Thymus (tissue), 11 donors: ENCODE measurements around the gene SGK1. TPM values are rescaled to one million over a fixed set of nuclear protein-coding genes. Genes with fewer than 3 reads are reported as not detected.
"Not testable (repeated sequence)": the region's sequence is repeated elsewhere in the genome, so short reads cannot be mapped to it uniquely, and the experiment has no call there.

Experiments
- DNase-seq, 9 donors: peaks; one replicate each; pipeline ENCODE4 v3.0.0-alpha.2; 2013; ENCODE audit warnings: low spot score in 9 of 9, low read depth in 6 of 9, missing footprints in 1 of 9
- H3K27ac ChIP-seq, 2 donors: one replicate each; pipeline ENCODE4 v1.5.1; 2013; ENCODE audit warnings: control low read depth in 1 of 2, low read depth in 1 of 2, low read length in 1 of 2, mild to moderate bottlenecking in 1 of 2, moderate library complexity in 1 of 2
- H3K27me3 ChIP-seq, 2 donors: one replicate each; pipeline ENCODE4 v1.5.1; 2013; ENCODE audit warnings: low read length in 1 of 2; ENCODE audit not compliant: control insufficient read depth in 2 of 2, insufficient read depth in 1 of 2
- H3K36me3 ChIP-seq, 2 donors: one replicate each; pipeline ENCODE4 v1.5.1; 2013; ENCODE audit warnings: low read length in 1 of 2, mild to moderate bottlenecking in 1 of 2, moderate library complexity in 1 of 2; ENCODE audit not compliant: control insufficient read depth in 2 of 2, insufficient read depth in 2 of 2
- H3K4me1 ChIP-seq, 2 donors: one replicate each; pipeline ENCODE4 v1.5.1; 2013; ENCODE audit warnings: low read length in 2 of 2; ENCODE audit not compliant: control insufficient read depth in 2 of 2, insufficient read depth in 2 of 2
- H3K4me3 ChIP-seq, 2 donors: one replicate each; pipeline ENCODE4 v1.5.1; 2013; ENCODE audit warnings: low read length in 2 of 2, control low read depth in 1 of 2, mild to moderate bottlenecking in 1 of 2
- H3K9me3 ChIP-seq, 2 donors: one replicate each; pipeline ENCODE4 v1.5.1; 2013; ENCODE audit warnings: low read length in 1 of 2, mild to moderate bottlenecking in 1 of 2; ENCODE audit not compliant: control insufficient read depth in 2 of 2, insufficient read depth in 1 of 2
- WGBS: extraction: QIAGEN DNeasy Blood & Tissue Kit; methylation state at CpG from one replicate; pipeline ENCODE4 v1.1.7; 2013; 5-methylcytosine and 5-hydroxymethylcytosine counted together
- polyA plus RNA-seq: library from polyadenylated mRNA; stranded (reverse); fragments of 200-250 nt; gene quantifications from one replicate; pipeline ENCODE4 v1.2.3, GENCODE V29; 2013
- total RNA-seq: library from RNA; stranded (reverse); fragments of 120-200 nt; gene quantifications from one replicate; pipeline ENCODE4 v1.2.4, GENCODE V29; 2013
- donor health status: healthy.

Gene SGK1
- total and polyA plus RNA-seq, 2 donors, result 44.8 to 183 TPM

DNA sequence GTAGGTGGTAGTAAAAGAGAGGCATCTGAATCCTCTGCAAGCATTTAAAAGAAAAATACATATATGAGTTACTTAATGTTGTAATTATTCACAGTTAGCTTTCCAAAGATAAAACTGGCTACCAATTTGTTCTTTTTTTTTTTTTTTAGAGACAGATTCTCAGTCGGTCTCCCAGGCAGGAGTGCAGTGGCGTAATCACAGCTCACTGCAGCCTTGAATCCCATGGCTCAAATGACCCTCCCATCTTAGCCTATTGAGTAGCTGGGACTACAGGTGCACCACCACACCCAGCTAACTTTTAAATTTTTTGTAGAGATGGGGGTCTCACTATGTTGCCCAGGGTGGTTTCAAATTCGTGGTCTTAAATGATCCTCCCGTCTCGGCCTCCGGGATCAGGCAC lies 36.5 kb downstream of the SGK1 start:
- H3K4me1 ChIP-seq, result peaks cover 6 to 11% of the 10 kb centered on the region in 2 donors
- H3K27me3 ChIP-seq, result no peaks in the 10 kb centered on the region
- over 99% methylated on average over 6 of the region's 6 CpGs for WGBS

DNA sequence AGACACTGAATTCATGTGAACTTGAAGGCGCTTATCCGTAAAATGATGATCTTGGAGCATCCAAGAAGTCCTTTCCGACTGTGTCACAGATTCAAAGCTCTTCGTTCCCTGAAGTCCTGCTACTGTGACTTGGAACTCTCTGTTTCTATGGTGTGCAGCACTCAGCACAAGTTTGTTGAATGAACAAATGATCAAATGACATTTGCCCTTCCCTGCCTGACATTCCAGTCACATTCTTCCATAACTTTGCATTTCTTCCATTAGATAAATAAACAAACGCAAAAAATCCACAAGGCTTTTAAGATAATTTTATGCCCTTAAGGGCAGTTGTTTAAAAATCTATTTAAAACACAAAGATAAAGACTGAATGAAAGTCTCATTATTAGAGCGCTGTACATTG lies 39.9 kb downstream of the SGK1 start:
- WGBS, result 98% methylated on average over 6 of the region's 6 CpGs
- Histone ChIP-seq H3K4me1 (peaks cover 6 to 13% of the 10 kb centered on the region in 2 donors), H3K27me3 (no peaks in the 10 kb centered on the region), H3K9me3 (no peaks in the 10 kb centered on the region), H3K27ac (no peak overlapping the region), H3K4me3 (no peak overlapping the region), H3K36me3 (no peaks in the 10 kb centered on the region)
- no peak for DNase-seq

More for the DNA sequence above, 36.5 kb downstream of the SGK1 start:
- Histone ChIP-seq H3K27ac (no peak overlapping the region), H3K9me3 (no peaks in the 10 kb centered on the region), H3K4me3 (no peak overlapping the region), H3K36me3 (no peaks in the 10 kb centered on the region)
- DNase-seq, result no peak

DNA sequence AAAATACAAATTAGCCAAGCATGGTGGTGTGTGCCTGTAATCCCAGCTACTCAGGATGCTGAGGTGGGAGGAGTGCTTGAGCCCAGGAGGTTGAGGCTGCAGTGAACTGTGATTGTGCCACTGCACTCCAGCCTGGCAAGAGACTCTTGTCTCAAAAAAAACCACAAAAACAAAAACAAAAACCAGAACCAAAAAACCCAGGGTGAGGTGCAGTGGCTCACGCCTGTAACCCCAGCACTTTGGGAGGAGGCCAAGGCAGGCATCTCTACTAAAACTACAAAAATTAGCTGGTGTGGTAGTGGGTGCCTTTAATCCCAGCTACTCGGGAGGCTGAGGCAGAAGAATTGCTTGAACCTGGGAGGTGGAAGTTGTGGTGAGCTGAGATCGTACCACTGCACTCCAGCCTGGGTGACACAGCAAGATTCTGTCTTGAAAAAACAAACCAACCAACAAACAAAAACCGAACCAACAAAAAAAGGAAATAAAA lies 41.0 kb downstream of the SGK1 start:
- 10% methylated on average over 4 of the region's 4 CpGs for WGBS
- DNase-seq, result peak in 1 of 9 donors; percentile 41

DNA sequence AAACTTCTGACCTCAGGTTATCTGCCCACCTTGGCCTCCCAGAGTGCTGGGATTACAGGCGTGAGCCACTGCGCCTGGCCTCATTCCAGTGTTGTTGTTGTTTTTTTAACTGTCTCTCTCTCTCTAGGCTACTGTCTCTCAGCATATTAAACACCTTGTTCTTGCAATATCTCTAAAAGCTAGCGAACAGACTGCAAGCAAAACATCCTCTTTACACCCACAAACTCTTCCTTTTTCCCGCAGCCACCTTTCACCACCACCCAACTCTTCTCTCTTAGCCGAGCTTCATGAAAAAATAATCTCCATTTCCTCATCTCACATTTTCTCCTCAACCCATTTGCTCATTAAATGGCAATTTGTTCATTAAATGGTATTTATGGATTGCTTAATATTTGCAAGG lies 45.5 kb downstream of the SGK1 start:
- Histone ChIP-seq H3K27me3 (no peaks in the 10 kb centered on the region), H3K4me1 (peaks cover 6 to 24% of the 10 kb centered on the region in 2 donors), H3K9me3 (no peaks in the 10 kb centered on the region), H3K4me3 (no peak overlapping the region), H3K27ac (peak overlapping the region in 1 of 2 donors; percentile 36), H3K36me3 (no peaks in the 10 kb centered on the region)
- peak in 2 of 9 donors; percentile 27 to 55 for DNase-seq
- 29% methylated on average over 5 of the region's 5 CpGs for WGBS

More for the DNA sequence above, 41.0 kb downstream of the SGK1 start:
- H3K27me3 ChIP-seq, H3K27ac ChIP-seq, H3K9me3 ChIP-seq, H3K4me3 ChIP-seq, H3K36me3 ChIP-seq: not testable (repeated sequence)
- peaks cover 6 to 21% of the 10 kb centered on the region in 2 donors for H3K4me1 ChIP-seq

DNA sequence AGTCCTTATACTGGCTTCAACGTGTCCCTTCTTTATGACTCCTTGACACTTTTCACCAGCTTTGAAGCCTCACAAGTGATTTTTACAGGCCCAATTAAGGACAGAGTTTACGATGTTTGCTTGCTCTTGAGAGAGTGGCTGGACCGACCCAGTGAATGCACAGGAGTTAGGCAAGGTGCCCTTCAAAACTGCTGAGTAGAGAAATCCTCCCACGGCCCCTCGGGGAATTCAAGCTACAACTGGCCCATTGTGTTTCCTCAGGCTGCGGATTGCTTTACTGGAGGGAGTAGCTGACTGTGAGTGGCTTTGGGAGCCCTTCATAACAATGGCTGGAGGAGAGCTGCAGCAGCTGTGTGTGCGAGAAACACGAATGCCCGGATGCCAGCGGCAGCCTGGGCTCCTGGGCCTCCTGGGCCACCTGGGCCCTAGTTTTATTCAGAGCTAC lies 50.0 kb downstream of the SGK1 start:
- H3K27me3 ChIP-seq, result no peaks in the 10 kb centered on the region
- no peak overlapping the region for H3K27ac ChIP-seq
- H3K9me3 ChIP-seq, result no peaks in the 10 kb centered on the region
- H3K4me1 ChIP-seq, result peaks cover 0 to 12% of the 10 kb centered on the region in 2 donors
- no peaks in the 10 kb centered on the region for H3K36me3 ChIP-seq
- DNase-seq, result no peak
- 95% methylated on average over 10 of the region's 10 CpGs for WGBS
- H3K4me3 ChIP-seq, result no peak overlapping the region

DNA sequence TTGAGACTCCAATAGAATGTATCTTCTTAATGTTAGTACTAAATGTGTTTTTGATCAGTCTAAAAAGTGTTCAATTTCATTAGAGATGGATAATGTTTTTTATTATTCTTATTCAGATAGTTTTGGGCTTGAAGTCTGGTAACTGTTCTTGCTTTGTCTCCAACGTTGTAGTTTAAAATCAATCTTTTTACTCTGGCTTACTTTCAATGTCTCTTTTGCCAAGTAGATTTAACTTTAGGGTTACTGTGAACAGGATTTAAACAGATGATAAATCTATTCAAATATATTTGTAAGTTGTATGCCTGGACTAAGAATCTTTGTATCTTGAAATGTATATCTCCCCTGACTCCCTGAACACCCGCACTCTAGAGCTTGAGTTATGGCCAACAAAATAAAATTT lies 51.1 kb downstream of the SGK1 start:
- no peaks in the 10 kb centered on the region for H3K9me3 ChIP-seq
- H3K36me3 ChIP-seq, result no peaks in the 10 kb centered on the region
- no peak overlapping the region for H3K27ac ChIP-seq
- 97% methylated on average over 2 of the region's 2 CpGs for WGBS
- DNase-seq, result no peak
- H3K4me1 ChIP-seq, result peaks cover 0 to 4% of the 10 kb centered on the region in 2 donors
- H3K4me3 ChIP-seq, result no peak overlapping the region
- H3K27me3 ChIP-seq, result no peaks in the 10 kb centered on the region

DNA sequence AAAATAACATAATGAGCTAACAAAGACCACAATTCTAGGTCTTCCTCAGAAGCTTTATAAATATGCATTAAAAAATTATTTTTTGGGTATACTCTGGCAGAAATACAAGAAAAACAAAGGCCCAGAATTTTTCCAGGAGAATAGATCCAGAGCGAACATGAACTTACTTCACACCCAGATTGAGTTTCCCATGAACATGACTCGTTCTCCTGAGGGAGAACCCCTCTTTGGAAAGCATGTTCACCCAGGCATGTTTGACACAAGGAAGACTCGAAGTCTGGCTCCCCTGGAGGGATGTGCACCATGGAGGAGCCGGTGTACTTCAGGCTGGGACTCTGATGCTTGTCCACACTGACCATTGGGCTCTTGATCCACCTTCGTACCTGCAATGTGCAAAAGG lies 56.1 kb downstream of the SGK1 start:
- Histone ChIP-seq H3K4me1 (no peaks in the 10 kb centered on the region), H3K36me3 (no peaks in the 10 kb centered on the region), H3K27ac (no peak overlapping the region), H3K9me3 (no peaks in the 10 kb centered on the region), H3K27me3 (no peaks in the 10 kb centered on the region), H3K4me3 (no peak overlapping the region)
- 95% methylated on average over 5 of the region's 5 CpGs for WGBS
- no peak for DNase-seq

DNA sequence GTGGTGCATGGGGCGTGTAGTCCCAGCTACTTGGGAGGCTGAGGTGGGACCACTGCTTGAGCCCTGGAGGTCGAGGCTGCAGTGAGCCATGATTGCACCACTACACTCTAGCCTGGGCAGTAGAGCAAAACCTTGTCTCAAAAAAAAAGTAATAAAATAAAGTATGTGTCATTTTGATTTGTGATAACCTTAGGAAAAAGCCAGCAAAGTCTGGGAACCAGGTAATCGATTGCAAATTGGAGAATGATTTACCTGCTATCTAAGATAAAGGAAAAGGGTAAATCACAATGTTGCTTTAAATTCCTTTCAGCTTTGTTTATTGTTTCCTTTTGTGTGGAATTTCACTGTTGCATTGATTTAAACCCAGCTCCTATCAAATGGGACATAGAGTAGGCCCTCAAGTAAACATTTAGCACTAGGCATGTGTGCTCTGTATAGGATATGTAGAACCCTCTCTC lies 59.0 kb downstream of the SGK1 start:
- no peak overlapping the region for H3K27ac ChIP-seq
- no peaks in the 10 kb centered on the region for H3K4me1 ChIP-seq
- no peaks in the 10 kb centered on the region for H3K36me3 ChIP-seq
- 99% methylated on average over 3 of the region's 3 CpGs for WGBS
- no peaks in the 10 kb centered on the region for H3K9me3 ChIP-seq
- no peak for DNase-seq
- no peaks in the 10 kb centered on the region for H3K27me3 ChIP-seq
- no peak overlapping the region for H3K4me3 ChIP-seq

DNA sequence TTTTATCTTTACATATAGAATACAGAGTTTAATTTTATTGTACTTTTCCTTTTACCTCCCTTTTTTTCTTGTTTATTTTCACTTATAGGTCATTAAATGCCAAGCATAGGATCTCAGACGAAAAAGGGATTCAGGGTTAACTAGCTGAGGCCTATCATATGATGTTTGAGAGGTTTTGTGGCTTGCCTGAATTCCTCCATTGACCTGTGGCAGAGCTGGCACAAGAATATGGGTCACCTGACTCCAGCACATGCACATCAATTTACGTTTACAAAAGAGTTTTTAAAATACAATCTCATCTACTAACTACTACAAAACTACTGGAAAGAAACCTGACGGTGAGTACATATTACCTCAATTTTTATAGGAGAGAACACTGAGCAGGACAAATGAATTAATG lies 60.4 kb downstream of the SGK1 start:
- Histone ChIP-seq H3K9me3 (no peaks in the 10 kb centered on the region), H3K27me3 (no peaks in the 10 kb centered on the region), H3K4me3 (no peak overlapping the region), H3K4me1 (no peaks in the 10 kb centered on the region), H3K27ac (no peak overlapping the region), H3K36me3 (no peaks in the 10 kb centered on the region)
- 96% methylated on average over 3 of the region's 3 CpGs for WGBS
- no peak for DNase-seq
